ENCODE results near the gene LMX1B.
"Not testable (repeated sequence)": the region's sequence is repeated elsewhere in the genome, so short reads cannot be mapped to it uniquely, and the experiment has no call there.

The LMX1B gene

DNA sequence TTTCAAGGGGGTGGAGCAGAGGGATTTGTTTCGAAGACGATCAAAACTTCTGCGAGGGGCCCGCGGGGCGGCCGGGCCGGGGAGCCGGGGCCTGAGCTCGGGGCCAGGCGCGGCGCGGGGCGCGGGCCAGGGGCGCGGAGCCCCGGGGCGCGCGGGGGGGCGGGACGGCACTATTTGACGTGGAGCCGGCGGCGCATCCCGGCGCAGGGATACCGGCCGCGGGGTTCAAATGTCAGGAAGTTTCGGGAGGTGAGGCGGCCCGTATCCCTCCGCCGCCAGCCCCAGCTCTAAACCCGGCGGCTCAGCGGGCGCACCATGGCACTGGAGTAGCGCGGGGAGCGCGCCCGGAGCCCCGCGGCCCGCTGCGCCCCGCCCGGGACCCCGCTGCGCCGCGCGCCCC lies at the start of gene LMX1B:
Gene LMX1B (plus strand): TSS at position 278 of the 400 bp plus-strand sequence. CDS start 522 bp downstream, outside the sequence.
- no peak for DNase-seq (ENCODE audit: low read depth, low spot score)

DNA sequence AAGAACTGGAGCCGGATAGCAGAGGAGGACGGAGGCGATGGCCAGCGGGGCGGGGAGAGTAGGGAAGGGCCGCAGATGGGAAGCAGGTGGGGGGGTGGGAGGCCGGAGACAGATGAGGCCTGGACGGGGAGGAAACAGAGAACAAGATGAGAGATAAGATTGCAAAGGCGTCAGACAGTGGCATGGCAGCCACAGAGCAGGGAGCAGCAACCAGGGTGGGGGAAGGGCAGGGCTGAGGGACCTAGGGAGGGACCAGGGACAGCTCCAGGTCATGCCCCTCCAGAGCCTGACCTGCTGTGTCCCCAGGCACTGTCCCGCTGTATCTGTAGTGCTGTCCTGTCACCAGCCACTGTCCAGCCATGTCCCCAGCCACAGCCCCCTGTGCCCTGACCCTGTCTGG lies 49.6 kb upstream of the LMX1B start:
- DNase-seq (ENCODE audit: low read depth, low spot score): no peak

DNA sequence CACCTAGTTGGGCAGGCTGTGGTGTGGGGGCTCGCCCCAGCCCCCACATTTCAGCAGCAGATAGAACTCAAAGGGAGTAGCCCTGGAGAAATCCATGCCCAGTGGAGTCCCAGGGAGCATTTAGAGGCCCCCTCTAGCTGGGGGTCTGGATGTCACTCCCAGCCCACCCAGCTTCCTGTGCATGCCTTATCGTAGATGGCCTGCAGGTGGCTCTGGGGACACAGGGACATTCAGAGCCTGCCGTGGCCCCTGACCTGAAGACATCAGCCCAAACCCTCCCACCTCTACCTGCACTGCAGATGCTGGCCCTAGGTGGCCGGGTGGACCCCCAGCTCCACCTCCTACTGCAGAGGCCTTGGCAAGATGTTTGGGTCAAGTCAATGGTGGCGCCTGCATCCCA lies 49.0 kb upstream of the LMX1B start:
- no peak for DNase-seq (ENCODE audit: low read depth, low spot score)

DNA sequence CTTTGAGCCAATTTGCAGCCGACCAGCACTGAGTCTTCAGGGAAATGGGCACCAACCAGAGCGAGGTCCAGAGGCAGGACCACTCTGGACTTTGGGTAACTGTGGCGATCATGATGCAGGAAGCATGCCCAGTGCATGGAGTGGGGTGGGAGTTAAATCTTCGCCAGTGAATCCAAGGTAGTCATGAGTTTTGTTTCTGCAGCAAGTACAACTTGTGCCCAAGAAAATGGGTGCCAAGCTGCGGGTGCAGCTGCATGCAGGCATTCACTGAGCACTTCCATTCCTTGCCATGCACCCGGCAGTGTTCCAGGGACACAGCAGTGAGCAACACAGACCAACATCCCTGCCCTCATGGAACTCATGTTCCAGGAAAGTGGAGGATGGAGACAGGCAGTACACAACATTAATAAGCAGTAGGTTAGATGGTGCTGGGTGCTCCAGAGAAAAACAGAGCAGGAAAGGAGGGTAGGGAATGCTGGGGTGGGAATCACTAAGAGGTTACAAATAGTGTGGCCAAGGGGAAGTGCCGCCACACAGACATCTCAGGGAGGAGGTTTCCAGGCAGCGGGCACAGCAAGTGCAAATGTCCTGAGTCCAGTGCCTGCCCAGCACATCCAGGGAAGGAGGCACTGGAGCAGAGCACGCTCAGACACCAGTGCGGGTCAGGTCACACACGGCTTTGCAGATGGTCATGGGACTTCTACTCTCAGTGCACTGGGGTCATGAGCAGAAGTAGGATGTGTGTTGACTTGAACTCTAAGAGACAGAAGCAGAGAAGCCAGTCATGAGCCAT lies 48.2 kb upstream of the LMX1B start:
- no peak for DNase-seq (ENCODE audit: low read depth, low spot score)

DNA sequence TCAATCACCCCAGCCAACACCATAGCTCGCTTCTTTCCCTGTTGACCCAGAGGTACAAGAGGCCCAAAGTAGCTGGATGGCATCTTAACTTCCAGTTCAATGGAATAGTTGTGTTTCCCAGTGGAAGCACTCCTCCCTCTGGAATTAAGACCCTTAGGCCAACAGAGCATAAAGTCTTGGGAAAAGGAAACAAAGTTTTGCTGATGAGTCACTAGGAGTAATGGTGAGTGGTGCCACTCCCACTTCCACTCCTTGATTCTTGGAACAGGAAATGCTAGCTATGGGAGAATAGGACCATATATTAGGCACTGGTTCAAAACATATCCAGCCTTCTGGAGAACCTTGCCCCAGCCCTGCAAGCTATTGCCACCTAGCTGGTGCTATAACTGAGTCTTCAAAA lies 44.7 kb upstream of the LMX1B start:
- DNase-seq (ENCODE audit: low read depth, low spot score): no peak

DNA sequence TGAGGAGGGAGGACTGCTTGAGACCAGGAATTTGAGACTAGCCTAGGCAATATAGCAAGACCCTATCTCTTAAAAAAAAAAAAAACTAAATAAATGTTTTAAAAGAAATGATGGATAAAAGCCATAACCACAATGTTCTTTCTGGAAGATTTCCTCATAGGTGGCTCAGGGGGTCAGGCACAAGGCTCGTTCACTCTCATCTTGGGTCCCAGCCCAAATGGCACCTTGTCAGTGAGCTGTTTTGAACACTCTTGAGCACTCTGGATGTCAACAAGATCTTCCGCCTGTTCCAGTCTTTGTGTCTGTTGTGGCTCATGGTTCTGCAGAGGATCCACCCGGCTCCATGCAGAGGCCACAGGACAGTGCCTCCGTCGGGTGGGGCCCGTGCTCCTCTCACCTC lies 35.7 kb upstream of the LMX1B start:
- no peak for DNase-seq (ENCODE audit: low read depth, low spot score)

DNA sequence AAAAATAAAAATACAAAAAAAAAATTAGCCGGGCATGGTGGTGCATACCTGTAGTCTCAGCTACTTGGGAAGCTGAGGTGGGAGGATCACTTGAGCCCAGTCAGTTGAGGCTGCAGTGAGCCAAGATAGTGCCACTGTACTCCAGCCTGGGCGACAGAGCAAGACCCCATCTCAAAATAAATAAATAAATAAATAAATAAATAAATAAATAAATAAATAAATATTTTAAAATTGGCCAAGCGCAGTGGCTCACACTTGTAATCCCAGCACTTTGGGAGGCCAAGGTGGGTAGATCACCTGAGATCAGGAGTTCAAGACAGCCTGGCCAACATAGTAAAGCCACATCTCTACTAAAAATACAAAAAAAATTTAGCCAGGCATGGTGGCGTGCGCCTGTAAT lies 33.4 kb upstream of the LMX1B start:
- DNase-seq (ENCODE audit: low read depth, low spot score): not testable (repeated sequence)

DNA sequence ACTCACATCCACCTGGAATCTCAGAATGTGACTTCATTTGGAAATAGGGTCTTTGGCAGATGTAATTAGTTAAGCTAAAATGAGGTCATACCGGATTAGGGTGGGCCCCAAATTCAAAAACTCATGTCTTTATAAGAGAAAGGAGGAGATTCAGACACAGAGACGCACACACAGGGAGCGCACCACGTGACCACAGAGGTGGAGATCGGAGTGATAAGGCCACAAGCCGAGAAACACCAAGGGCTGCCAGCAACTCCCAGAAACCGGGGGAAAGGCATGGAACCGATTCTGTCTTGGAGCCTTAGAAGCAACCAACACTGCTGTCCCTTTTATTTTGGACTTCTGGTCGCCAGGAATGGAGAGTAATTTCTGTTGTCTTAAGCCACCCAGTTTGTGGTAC lies 31.8 kb upstream of the LMX1B start:
- no peak for DNase-seq (ENCODE audit: low read depth, low spot score)

DNA sequence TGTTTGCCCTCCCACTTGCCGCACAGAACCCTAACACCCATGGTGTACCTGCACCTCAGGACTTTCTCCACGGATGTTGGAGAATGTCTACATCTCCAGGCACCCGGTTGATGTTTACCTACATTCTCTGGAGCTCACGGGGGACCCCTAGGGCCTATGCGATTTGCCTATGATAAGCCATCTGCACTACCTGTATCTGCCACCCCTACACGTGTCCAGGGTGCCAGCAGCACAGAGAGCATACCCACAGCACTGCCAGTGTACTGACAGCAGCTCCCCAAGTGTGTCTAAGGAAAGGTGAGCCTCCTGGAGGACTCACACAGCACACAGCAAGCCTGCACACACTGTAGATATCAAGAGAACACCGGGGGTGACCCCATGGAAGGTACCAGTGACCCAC lies 31.3 kb upstream of the LMX1B start:
- DNase-seq (ENCODE audit: low read depth, low spot score): no peak

DNA sequence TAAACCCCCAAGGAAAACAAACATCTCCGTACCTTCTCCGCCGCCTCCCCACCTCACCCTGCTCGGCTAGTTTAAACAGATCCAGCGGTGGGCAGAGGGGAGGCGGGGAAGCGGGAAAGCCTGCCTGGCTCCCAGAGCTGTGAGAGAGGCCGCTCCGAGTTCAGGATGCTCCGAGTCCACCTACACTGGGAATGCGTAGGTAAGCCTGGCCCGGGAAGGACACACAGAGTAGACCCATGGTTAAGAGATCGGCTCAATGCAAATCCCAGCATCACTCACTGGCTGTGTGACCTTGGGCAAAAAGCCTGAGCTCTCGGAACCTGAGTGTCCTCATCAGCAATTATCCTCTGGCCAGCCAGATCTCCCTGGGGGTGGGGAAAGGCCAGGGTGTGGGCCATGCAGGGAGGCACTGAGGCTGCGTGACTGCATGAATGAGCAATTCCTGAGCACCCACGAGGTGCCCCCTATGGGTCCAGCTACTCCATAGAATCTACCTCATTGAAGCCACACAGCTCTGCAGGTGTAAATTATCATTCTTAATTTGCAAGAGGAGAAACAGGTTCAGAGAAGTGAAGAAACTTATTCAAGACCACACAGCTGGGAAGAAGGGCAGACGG lies 30.5 kb upstream of the LMX1B start:
- DNase-seq (ENCODE audit: low read depth, low spot score): no peak

DNA sequence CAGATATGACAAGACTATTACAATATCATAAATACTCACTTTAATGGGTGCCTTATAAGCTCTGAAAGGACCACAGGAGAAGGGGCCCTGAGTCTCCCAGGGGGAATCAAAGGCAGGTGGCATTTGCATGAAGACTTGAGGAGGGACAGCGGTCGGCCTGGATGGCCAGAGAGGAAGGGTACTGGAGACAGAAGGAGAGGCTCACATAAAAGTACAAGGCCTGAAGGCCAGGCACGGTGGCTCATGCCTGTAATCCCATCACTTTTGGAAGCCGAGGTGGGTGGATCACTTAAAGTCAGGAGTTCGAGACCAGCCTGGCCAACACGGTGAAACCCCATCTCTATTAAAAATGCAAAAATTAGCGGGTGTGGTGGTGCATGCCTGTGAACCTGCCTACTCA lies 29.1 kb upstream of the LMX1B start:
- no peak for DNase-seq (ENCODE audit: low read depth, low spot score)

DNA sequence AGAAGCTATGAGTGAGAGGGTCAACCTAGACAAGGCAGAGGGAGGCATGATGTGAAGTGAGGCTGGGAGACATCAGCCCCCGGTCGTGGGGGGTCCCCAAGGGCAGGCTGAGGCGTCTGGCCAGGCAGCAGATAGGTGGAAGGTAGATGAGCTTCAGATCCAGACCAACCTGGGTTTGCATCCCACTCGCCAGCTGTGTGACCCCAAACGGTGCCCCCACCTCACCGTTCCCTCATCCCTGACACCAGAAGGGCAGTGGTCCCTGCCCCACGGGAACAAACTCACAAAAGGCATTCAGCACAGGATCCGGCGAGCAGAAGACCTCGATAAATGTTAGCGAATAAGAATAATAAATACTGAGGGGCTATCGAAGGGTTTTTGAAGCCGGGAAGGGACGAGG lies 27.5 kb upstream of the LMX1B start:
- DNase-seq (ENCODE audit: low read depth, low spot score): no peak

DNA sequence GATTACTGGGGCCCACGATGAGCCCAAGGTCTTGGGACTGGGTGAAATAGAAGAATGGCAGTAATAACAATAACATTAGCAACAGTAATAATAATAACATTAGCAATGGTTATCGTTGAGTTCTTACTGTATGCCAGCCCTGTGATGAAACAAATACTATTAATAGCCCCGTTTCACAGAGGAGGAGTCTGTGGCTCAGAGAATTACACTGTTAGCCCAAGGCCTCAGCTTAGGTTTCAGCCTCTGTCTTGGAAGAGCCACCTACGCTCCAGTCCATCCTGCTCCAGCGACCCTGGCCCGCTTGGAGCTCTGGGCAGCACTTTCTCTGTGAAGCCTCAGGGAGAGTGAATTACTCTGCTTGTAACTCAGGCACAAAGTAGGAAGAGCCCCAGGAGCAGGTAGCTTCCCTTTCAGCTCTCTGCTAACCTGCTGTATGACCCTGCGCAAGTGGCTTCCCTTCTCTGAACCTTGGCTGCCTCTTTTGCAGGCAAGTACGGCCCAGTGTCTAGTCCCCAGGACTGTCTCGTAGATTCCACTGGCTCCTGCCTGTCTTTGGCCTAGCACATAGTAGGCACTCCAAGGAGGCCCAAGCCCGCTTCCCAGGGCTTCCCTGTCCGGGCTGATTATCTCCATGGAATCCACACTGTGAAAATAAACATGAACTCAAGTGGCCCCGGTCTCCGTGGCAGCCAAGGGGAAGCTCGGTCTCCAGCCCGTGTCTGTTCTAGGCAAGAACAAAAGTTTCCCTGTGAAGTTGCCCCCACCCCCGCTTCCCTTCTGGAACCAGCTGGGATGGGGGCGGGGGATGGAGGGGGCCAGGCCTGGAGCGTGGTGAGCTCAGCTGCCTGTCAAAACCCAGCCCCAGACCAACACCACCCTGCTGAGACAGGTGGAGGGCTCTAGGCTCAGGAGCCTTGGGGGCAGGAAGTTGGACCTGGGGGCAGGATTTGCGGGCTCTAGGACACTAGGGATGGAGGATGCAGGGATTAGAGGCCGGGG lies 26.2 kb upstream of the LMX1B start:
- DNase-seq (ENCODE audit: low read depth, low spot score): no peak

DNA sequence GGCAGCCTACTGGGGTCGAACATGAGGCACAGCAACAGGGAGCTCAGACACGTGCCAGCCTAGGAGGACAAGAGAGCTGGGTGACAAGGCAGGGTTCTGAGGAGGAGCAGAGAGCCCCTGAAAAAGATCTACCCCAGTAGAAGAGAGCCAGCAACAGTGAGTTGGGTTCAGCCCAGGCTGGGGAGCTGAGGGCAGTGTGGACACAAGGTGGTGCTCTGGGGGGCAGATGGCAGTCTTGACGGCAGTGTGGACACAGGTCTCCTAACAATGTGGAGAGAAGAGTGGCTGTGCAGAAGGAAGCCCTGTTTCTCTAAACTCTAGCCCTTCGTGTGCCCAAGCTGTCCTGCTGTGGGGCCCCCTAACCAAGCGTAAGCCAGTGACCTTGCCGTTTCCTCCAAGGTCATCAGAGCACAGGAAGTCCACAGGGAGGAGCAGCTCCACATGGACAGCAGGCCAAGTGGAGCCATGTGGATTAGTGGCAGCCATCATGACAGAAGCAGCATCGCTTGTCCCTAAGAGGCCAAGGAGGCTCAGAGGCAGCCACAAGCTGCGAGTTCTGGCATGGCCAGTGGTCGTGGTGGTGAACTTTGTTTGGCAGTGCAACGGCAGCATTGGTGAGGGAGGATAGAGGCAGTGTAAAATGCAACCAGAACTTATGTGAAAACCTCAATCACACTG lies 25.1 kb upstream of the LMX1B start:
- DNase-seq (ENCODE audit: low read depth, low spot score): no peak

DNA sequence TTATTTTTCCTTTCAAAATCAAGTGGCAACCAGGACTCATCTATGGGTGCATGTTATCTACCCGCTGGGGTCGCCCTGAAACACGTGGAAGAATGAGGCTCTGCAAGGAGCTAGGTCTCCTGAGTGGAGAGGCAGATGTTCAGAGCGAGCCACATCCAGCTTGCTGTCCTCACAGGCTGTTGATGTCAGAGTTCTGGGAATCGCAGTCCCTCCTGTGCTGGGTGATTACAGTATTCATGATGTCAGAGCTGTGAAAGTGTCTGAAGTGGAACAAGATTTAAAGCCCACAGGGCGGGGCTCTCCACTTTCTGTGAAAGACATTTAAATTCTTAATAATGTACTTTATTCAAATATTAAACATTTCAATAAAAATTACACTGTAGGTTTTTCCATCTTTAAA lies 24.4 kb upstream of the LMX1B start:
- no peak for DNase-seq (ENCODE audit: low read depth, low spot score)

DNA sequence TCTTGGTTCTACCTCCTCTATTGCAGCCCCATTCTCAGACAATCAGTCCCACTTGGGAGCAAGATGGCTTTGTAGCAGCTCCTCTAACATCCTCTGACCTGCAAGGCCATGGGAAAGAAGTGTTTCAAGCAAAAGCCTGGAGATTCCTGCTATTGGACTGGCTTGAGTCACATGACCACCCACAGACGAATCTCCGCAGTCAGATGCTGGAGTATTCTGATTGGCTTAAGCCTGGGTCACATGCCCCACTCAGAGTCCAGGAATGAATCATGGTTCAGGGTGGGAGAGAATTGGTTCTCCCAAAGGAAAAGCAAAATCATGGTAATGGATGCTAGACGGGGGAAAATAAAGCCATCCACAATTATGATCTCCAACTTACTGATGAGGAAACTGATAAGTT lies 22.6 kb upstream of the LMX1B start:
- DNase-seq (ENCODE audit: low read depth, low spot score): no peak

DNA sequence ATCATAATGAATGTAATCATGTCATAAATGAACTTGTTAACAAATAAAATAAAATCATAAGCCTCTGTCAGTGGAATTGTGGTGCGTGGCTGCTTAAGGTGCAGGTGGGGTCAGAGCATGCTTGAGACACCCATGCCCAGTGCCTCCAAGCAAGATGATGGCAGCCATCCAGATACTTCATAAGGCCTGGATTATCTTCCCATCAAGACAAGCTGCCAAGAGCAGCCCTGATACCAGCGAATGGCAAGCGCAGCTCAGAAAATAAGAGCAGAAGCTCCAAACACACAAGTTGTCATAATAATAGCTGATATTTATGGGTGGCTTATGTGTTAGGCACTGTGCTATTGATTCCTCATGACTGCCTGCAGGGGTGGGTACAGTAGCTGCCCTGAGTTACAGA lies 21.8 kb upstream of the LMX1B start:
- no peak for DNase-seq (ENCODE audit: low read depth, low spot score)

DNA sequence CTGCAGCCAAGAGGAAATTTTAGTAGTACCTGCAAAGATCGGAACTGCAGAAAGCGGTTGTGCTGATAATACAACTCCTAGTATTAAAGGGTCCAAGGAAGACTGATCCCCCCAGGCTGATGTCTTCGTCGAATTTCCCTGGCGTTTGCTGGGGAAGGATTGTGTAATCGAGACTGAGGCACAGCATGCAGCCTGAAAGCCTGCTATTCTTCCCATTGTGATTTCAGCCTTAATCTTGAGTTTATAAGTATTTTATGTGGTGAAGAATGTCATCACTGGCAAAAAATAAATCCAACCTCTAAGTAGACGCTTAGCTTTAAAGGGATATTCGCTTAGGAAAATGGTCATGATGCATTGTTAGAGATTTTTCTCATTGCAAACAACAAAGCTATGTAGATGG lies 21.3 kb upstream of the LMX1B start:
- no peak for DNase-seq (ENCODE audit: low read depth, low spot score)

DNA sequence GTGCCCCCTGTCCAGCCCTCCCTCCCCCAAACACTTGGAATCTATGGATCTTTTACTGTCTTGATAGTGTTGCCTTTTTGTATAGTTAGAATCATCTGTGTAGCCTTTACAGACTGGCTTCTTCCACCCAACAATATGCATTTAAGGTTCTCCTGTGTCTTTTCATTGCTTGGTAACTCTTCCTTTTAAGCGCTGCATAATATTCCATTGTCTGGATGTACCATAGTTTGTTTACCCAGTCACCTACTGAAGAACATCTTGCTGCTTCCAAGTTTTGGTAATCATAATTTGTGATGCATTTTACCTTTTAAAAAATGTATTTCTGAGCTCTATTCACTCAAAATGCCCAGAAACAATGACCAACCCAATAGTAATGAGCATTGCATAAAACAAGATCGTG lies 17.7 kb upstream of the LMX1B start:
- no peak for DNase-seq (ENCODE audit: low read depth, low spot score)

DNA sequence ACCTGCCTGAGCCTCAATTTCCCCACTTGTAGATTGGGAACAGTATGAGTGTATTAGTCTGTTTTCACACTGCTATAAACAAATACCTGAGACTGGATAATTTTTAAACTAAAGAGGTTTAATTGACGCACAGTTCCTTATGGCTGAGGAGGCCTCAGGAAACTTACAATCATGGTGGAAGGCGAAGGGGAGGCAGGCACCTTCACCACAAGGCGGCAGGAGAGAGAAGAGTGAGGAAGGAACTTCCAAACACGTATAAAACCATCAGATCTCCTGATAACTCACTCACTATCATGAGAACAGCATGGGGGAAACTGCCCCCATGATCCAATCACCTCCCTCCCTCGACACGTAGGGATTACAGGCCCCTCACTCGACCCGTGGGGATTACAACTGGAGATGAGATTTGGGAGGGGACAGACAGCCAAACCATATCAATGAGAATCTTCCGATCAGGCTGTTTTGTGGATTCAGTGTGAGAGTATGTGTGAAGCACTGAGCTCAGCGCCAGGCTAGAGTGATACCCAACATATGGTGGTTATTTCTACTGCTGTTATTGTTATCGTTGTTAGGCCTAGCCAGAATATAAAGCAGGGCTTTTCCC lies 14.6 kb upstream of the LMX1B start:
- no peak for DNase-seq (ENCODE audit: low read depth, low spot score)
